CD4-positive, alpha-beta memory T cell (primary cell): ENCODE data around the gene SPATA20. TPM values are rescaled to one million over a fixed set of nuclear protein-coding genes. Genes with fewer than 3 reads are reported as not detected.
A peak's percentile ranks its signal among the peaks of the same experiment; 100 is the strongest.

Source experiments
- CTCF ChIA-PET: fragments of 350-600 bp; sonication (Branson Sonifier 250); formaldehyde crosslinking; loops from one replicate; lab custom pipeline; 2021; ENCODE audit warnings: inconsistent platforms; ENCODE audit not compliant: partially characterized antibody; lab: Charles Lee
- POLR2A ChIA-PET: fragments of 350-600 bp; sonication (Branson Sonifier 250); formaldehyde crosslinking; loops from one replicate; lab custom pipeline; 2021; ENCODE audit not compliant: partially characterized antibody; lab: Charles Lee
- DNase-seq, 5 donors: peaks; one replicate each; pipeline versions ENCODE4 v3.0.0 to v3.0.0-alpha.2; 2020 to 2022; ENCODE audit warnings: mixed read lengths in 1 of 5
- H3K27ac ChIP-seq: one replicate; pipeline ENCODE4 v1.7.0; 2013; ENCODE audit warnings: low read depth, low read length
- H3K27me3 ChIP-seq: 2 replicates; pipeline ENCODE4 v1.7.0; 2013; ENCODE audit warnings: mild to moderate bottlenecking, low read length, moderate library complexity; ENCODE audit not compliant: insufficient read depth
- H3K36me3 ChIP-seq: 2 replicates; pipeline ENCODE4 v1.7.0; 2013; ENCODE audit warnings: mild to moderate bottlenecking, low read length, moderate library complexity; ENCODE audit not compliant: insufficient read depth
- H3K4me1 ChIP-seq: 2 replicates; pipeline ENCODE4 v1.7.0; 2013; ENCODE audit warnings: mild to moderate bottlenecking, low read length, moderate library complexity; ENCODE audit not compliant: insufficient read depth
- H3K4me3 ChIP-seq, 2 donors: one replicate each; pipeline ENCODE4 v1.7.0; 2013; ENCODE audit warnings: low read length in 2 of 2, mild to moderate bottlenecking in 1 of 2
- H3K9me3 ChIP-seq, 2 donors: one replicate each; pipeline ENCODE4 v1.7.0; 2013; ENCODE audit warnings: low read length in 2 of 2, control low read depth in 1 of 2; ENCODE audit not compliant: control insufficient read depth in 1 of 2
- H3K27ac Mint-ChIP-seq, 7 donors: one replicate each; pipeline ENCODE4 v1.8.0; 2020 to 2021; ENCODE audit warnings: mixed read lengths in 7 of 7, mild to moderate bottlenecking in 6 of 7, inconsistent platforms in 3 of 7, moderate library complexity in 3 of 7
- H3K27me3 Mint-ChIP-seq, 2 donors: one replicate each; pipeline ENCODE4 v1.8.0; 2020 to 2021; ENCODE audit warnings: mixed read lengths in 2 of 2
- H3K36me3 Mint-ChIP-seq, 2 donors: one replicate each; pipeline ENCODE4 v1.8.0; 2020 to 2021; ENCODE audit warnings: mixed read lengths in 2 of 2, inconsistent platforms in 1 of 2, mild to moderate bottlenecking in 1 of 2
- H3K4me1 Mint-ChIP-seq, 4 donors: one replicate each; pipeline ENCODE4 v1.8.0; 2020 to 2021; ENCODE audit warnings: mixed read lengths in 4 of 4, mild to moderate bottlenecking in 1 of 4
- H3K4me3 Mint-ChIP-seq, 8 donors: one replicate each; pipeline ENCODE4 v1.8.0; 2020 to 2021; ENCODE audit warnings: mixed read lengths in 8 of 8, mild to moderate bottlenecking in 7 of 8, moderate library complexity in 6 of 8, inconsistent platforms in 3 of 8
- H3K9me3 Mint-ChIP-seq, 8 donors: one replicate each; pipeline ENCODE4 v1.8.0; 2020 to 2021; ENCODE audit warnings: mixed read lengths in 8 of 8, mild to moderate bottlenecking in 5 of 8, inconsistent platforms in 3 of 8, moderate library complexity in 1 of 8
- intact Hi-C: fragments of 100-400 bp; cut with micrococcal nuclease; formaldehyde crosslinking; loops from one replicate; pipeline ENCODE4 v1.15.1; 2023
- polyA plus RNA-seq, 2 donors: library from polyadenylated mRNA; unstranded; fragments of 300-500 nt; fragmentation: Illumina TruSeq; gene quantifications; one replicate each; pipeline ENCODE4 v1.2.3, GENCODE V29; 2021
- total RNA-seq, 2 experiments: library from RNA; stranded (reverse); gene quantifications; one replicate each; pipeline ENCODE4 v1.2.3, GENCODE V29; 2021

Gene SPATA20
- total and polyA plus RNA-seq, 4 experiments from 2014 or later = 5.4 to 14.1 (median 10.3) TPM

DNA sequence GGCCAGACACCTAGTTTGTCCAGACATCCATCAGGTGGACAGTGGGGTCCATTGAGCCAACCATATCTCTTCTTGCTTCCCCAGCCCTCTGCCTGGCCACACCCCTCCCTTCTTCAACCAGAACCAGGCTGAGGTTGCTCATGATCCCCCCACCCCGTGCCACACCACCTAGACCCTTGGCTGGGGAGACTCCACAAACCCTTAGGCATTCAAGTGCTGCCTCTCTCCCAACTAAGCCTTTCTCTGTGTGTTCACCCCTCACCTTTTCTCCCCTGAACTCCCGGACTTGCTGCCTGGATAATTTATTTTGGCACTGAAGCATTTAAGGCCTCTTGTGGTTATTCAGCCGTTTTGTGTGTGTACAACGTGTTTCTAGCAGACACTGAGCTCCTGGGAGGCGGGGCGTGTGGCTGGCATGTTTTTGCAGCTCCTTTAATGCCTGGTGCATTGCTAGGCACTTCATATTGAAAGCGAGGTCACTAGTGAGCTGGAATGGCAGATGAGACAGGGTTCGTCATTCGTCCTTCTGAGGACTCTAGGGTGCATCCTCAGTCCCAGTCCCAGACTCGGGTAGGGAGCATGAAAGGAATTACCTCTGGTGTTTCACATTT, 42.2 kb downstream of the SPATA20 start:
- Histone ChIP-seq H3K27me3 (no peaks in the 10 kb centered on the region), H3K9me3 (no peaks in the 10 kb centered on the region), H3K4me3 (no peak overlapping the region), H3K4me1 (no peaks in the 10 kb centered on the region), H3K36me3 (no peaks in the 10 kb centered on the region), H3K27ac (no peak overlapping the region)
- no peaks in the 10 kb centered on the region for H3K4me1 Mint-ChIP-seq
- no peak overlapping the region for H3K27ac Mint-ChIP-seq
- ChIA-PET CTCF (no interaction called here), POLR2A (no interaction called here)
- H3K27me3 Mint-ChIP-seq = peaks cover 1 to 8% of the 10 kb centered on the region in 2 donors
- H3K4me3 Mint-ChIP-seq = no peak overlapping the region
- DNase-seq = peak in 1 of 5 donors; percentile 12
- intact Hi-C loops = no loop called here
- no peaks in the 10 kb centered on the region for H3K36me3 Mint-ChIP-seq
- peaks cover 0 to under 1% (median 0%) of the 10 kb centered on the region in 8 donors for H3K9me3 Mint-ChIP-seq

GRCh38 chr17:50590946-50591737, 44.2 kb downstream of the SPATA20 start:
- DNase-seq = peak in 1 of 5 donors; percentile 25
- Mint-ChIP-seq H3K4me1 (no peaks in the 10 kb centered on the region), H3K27me3 (peaks cover 1 to 8% of the 10 kb centered on the region in 2 donors), H3K9me3 (no peaks in the 10 kb centered on the region), H3K4me3 (no peak overlapping the region), H3K36me3 (no peaks in the 10 kb centered on the region), H3K27ac (no peak overlapping the region)
- no peaks in the 10 kb centered on the region for H3K36me3 ChIP-seq
- CTCF ChIA-PET = no interaction called here
- no peak overlapping the region for H3K27ac ChIP-seq
- no peaks in the 10 kb centered on the region for H3K9me3 ChIP-seq
- H3K4me1 ChIP-seq = no peaks in the 10 kb centered on the region
- intact Hi-C loops = no loop called here
- POLR2A ChIA-PET = no interaction called here
- H3K4me3 ChIP-seq = no peak overlapping the region
- no peaks in the 10 kb centered on the region for H3K27me3 ChIP-seq

- no peak for DNase-seq
- POLR2A ChIA-PET = no interaction called here
- H3K36me3 ChIP-seq = no peaks in the 10 kb centered on the region
- H3K27me3 ChIP-seq = no peaks in the 10 kb centered on the region
- H3K27ac Mint-ChIP-seq = no peak overlapping the region
- no peak overlapping the region for H3K4me3 Mint-ChIP-seq
- no peaks in the 10 kb centered on the region for H3K9me3 ChIP-seq
- no peak overlapping the region for H3K27ac ChIP-seq
- peaks cover 0 to 8% of the 10 kb centered on the region in 2 donors for H3K27me3 Mint-ChIP-seq
- H3K4me1 Mint-ChIP-seq = no peaks in the 10 kb centered on the region
- intact Hi-C loops = no loop called here
- no peaks in the 10 kb centered on the region for H3K36me3 Mint-ChIP-seq
- no peaks in the 10 kb centered on the region for H3K4me1 ChIP-seq
- no peak overlapping the region for H3K4me3 ChIP-seq
- CTCF ChIA-PET = no interaction called here
- no peaks in the 10 kb centered on the region for H3K9me3 Mint-ChIP-seq
Measured at GRCh38 chr17:50593321-50593720, 46.3 kb downstream of the SPATA20 start.

DNA sequence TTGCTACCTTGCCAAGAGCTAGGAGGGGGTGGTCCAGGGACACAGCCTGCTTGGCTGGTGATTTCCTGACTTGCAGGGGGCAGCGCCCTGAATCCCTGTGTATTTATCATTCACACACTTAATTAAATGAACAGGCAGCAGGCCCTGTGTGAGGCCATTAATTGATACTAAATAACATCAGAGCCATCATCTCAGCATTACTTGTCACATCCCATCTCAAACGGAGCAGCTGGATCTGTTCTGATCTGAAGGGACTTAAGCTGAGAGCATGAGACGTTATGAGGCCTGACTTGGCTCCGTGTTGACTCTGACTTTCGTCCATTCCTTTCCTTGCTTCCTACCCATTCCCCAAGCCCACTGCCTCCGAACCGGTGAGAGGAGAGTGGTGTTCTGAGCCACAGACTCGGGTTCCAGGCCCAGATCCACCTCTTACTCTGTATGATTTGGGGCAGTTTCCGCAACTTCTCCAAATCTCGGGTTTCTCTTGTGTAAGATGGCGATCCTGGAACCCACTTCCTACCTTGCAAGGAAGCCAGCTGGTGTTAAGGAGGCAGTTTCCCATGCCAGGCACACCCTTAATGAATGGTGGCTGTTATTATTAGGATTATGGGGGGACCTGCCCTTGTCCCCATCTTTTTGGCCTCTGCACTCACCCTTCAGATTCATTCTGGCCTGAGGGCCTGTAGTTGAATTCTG, 47.3 kb downstream of the SPATA20 start:
- H3K27ac Mint-ChIP-seq = peak overlapping the region in 1 of 7 donors; percentile 52
- Histone ChIP-seq H3K36me3 (no peaks in the 10 kb centered on the region), H3K4me3 (no peak overlapping the region), H3K4me1 (no peaks in the 10 kb centered on the region), H3K9me3 (no peaks in the 10 kb centered on the region), H3K27ac (no peak overlapping the region), H3K27me3 (no peaks in the 10 kb centered on the region)
- intact Hi-C loops = no loop called here
- no peaks in the 10 kb centered on the region for H3K9me3 Mint-ChIP-seq
- peaks cover 0 to 9% of the 10 kb centered on the region in 2 donors for H3K27me3 Mint-ChIP-seq
- no peak for DNase-seq
- H3K4me3 Mint-ChIP-seq = no peak overlapping the region
- ChIA-PET CTCF (no interaction called here), POLR2A (no interaction called here)
- H3K36me3 Mint-ChIP-seq = no peaks in the 10 kb centered on the region
- H3K4me1 Mint-ChIP-seq = no peaks in the 10 kb centered on the region

DNA sequence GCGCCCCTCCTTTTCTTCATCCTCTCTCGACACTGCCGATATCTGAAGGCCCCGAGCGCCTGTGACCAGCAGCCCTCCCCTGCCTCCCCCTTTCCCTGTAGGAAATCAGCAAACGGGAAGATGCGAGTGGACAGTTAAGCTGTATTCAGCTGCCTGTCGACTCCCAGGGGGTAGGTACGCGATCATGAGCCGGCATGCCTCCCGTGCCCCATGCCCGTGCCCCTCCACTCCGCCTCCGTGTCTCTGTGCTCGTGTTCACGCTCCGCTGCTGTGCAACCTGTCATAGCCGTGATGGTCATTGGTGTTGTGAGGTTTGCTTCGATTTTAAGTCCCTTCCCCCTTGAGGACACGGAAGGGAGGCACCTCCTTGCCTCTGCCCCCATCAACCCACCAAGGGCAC, 47.9 kb downstream of the SPATA20 start:
- H3K4me3 Mint-ChIP-seq = no peak overlapping the region
- H3K36me3 ChIP-seq = no peaks in the 10 kb centered on the region
- no peak for DNase-seq
- H3K9me3 Mint-ChIP-seq = no peaks in the 10 kb centered on the region
- H3K9me3 ChIP-seq = no peaks in the 10 kb centered on the region
- no peaks in the 10 kb centered on the region for H3K27me3 ChIP-seq
- intact Hi-C loops = no loop called here
- H3K27me3 Mint-ChIP-seq = peaks cover 0 to 8% of the 10 kb centered on the region in 2 donors
- POLR2A ChIA-PET = no interaction called here
- no peaks in the 10 kb centered on the region for H3K4me1 ChIP-seq
- H3K27ac Mint-ChIP-seq = no peak overlapping the region
- H3K4me3 ChIP-seq = no peak overlapping the region
- CTCF ChIA-PET = no interaction called here
- no peaks in the 10 kb centered on the region for H3K4me1 Mint-ChIP-seq
- no peak overlapping the region for H3K27ac ChIP-seq
- H3K36me3 Mint-ChIP-seq = no peaks in the 10 kb centered on the region

DNA sequence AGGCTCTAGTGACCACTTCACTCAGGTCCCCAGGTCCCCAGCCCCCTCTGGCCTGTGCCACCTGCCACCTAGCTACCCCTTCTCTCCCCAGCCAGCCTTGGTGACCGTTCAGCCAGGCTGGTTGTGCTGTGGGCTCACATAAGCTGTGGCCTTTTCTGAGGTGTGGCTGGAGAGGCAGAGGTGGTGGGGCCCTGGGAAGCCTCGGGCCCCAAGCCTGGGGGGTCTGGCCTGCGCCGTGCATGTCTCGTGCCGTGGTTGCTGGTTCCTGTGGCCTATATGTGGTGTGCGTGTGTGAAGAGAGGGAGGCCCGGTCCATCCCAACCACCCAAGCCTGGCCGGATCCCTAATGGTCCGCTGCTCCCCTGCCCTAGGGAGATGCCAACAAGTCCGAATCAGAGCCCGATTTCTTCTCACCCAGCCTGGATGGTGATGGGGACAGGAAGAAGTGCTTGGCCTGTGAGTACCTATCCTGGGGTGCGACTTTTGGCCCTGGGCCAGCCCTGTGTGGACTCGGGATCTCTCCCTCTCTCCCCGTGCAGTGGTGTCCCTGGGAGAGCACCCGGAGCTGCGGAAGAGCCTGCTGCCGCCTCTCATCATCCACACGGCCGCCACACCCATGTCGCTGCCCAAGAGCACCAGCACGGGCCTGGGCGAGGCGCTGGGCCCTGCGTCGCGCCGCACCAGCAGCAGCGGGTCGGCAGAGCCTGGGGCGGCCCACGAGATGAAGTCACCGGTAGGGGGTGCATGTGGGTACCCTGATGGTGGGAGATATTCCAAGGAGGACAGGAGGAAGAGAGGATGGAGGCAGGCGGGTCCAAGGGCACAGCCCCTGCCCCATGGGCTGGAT, 49.4 kb downstream of the SPATA20 start:
- Mint-ChIP-seq H3K4me3 (no peak overlapping the region), H3K4me1 (no peaks in the 10 kb centered on the region), H3K27me3 (peaks cover 0 to 8% of the 10 kb centered on the region in 2 donors), H3K27ac (no peak overlapping the region), H3K9me3 (no peaks in the 10 kb centered on the region), H3K36me3 (no peaks in the 10 kb centered on the region)
- CTCF ChIA-PET = no interaction called here
- POLR2A ChIA-PET = no interaction called here
- DNase-seq = no peak
- intact Hi-C loops = no loop called here
- Histone ChIP-seq H3K9me3 (no peaks in the 10 kb centered on the region), H3K27ac (no peak overlapping the region), H3K36me3 (no peaks in the 10 kb centered on the region), H3K4me1 (no peaks in the 10 kb centered on the region), H3K4me3 (no peak overlapping the region), H3K27me3 (no peaks in the 10 kb centered on the region)

- ChIA-PET CTCF (no interaction called here), POLR2A (no interaction called here)
- Histone ChIP-seq H3K27ac (no peak overlapping the region), H3K36me3 (no peaks in the 10 kb centered on the region), H3K4me3 (no peak overlapping the region), H3K4me1 (no peaks in the 10 kb centered on the region), H3K9me3 (no peaks in the 10 kb centered on the region), H3K27me3 (no peaks in the 10 kb centered on the region)
- no peaks in the 10 kb centered on the region for H3K4me1 Mint-ChIP-seq
- no peak for DNase-seq
- H3K27ac Mint-ChIP-seq = peak overlapping the region in 1 of 7 donors; percentile 41
- no peaks in the 10 kb centered on the region for H3K36me3 Mint-ChIP-seq
- H3K4me3 Mint-ChIP-seq = no peak overlapping the region
- intact Hi-C loops = no loop called here
- peaks cover 5 to 12% of the 10 kb centered on the region in 2 donors for H3K27me3 Mint-ChIP-seq
- no peaks in the 10 kb centered on the region for H3K9me3 Mint-ChIP-seq
Measured at GRCh38 chr17:50598487-50598886, 51.5 kb downstream of the SPATA20 start.
